BE2C (cell line): ENCODE data around the gene NMUR2.

ENCODE experiments used
- DNase-seq: peaks from one replicate; pipeline ENCODE4 v3.0.0-alpha.2; 2020
- H3K27me3 ChIP-seq: fragments of 250-450 bp; sonication (Bioruptor Pico); 2 replicates; pipeline ENCODE4 v1.5.1; 2020; ENCODE audit warnings: mild to moderate bottlenecking
- H3K36me3 ChIP-seq: fragments of 250-450 bp; sonication (Bioruptor Pico); 2 replicates; pipeline ENCODE4 v1.5.1; 2020; ENCODE audit warnings: mild to moderate bottlenecking
- H3K4me1 ChIP-seq: fragments of 250-450 bp; sonication (Bioruptor Pico); 2 replicates; pipeline ENCODE4 v1.5.1; 2020
- H3K4me3 ChIP-seq: 2 replicates; pipeline ENCODE4 v1.5.1; 2011; ENCODE audit warnings: low read depth, low read length
- H3K9me3 ChIP-seq: fragments of 250-450 bp; sonication (Bioruptor Pico); 2 replicates; pipeline ENCODE4 v1.5.1; 2020
- CTCF ChIP-seq: IDR thresholded peaks from 2 replicates; pipeline ENCODE4 v1.5.1; 2012; ENCODE audit warnings: mild to moderate bottlenecking, low read depth, low read length

NMUR2 gene

DNA sequence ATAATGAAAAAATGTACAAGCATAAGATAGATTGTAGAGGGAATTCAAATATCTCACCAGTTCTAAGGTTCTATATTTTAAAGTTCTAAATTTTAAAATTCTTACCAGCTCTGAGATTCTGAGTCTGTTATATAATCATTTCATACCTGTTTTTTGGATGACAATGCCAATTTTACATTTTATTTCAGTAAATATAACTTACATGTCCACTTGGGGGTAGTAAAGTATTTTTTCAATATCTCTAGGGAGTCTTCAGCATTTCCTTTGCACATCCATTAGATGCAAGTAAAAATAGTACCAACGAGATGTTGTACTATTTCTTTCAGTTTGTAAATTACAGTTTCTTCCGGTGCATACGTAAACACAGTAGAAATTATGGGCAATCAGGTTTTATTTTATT lies 25.7 kb downstream of the NMUR2 start:
- no peaks in the 10 kb centered on the region for H3K9me3 ChIP-seq
- no peak for TF ChIP-seq CTCF
- no peaks in the 10 kb centered on the region for H3K4me1 ChIP-seq
- no peaks in the 10 kb centered on the region for H3K27me3 ChIP-seq
- no peak for DNase-seq
- no peak overlapping the region for H3K4me3 ChIP-seq
- no peaks in the 10 kb centered on the region for H3K36me3 ChIP-seq

DNA sequence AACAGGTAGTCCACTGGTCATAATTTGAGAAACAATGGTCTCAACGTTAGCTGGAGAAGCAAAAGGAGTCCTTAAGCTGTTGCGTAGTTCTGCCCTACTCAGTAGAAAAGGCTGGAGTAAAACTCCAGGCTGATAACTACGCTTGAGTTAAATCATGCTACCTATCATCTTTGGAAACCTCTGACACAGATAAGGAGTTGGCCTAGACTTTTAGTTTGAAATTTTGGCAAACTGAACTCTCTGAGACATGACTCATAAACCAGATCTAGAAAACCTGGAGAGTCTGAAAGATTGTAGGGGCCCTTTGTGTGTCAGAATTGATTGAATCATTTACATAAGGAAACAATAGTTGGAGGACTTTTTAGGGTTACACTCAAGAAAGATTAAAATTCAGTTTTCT lies 26.3 kb downstream of the NMUR2 start:
- Histone ChIP-seq H3K4me3 (no peak overlapping the region), H3K4me1 (no peaks in the 10 kb centered on the region), H3K27me3 (no peaks in the 10 kb centered on the region), H3K9me3 (no peaks in the 10 kb centered on the region), H3K36me3 (no peaks in the 10 kb centered on the region)
- DNase-seq = no peak
- TF ChIP-seq CTCF = no peak

DNA sequence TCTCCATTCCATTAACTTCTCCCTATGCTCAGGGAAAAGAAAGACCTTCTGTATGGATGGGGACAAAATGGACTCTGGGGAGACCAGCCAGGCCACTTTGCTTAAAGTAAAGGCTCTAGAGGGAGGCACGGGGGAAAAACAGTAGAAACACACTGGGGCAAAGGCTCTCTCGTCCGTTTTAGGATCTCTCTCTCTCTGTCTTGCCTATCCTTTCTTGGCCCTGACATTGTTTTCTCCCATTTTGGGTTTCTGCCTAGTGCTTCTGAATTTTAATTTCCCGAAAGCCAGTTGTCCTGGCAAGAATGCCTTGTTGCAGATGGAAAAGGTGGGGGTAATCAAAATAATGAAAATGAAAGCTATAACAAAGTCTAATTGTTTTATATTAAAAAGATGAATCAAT lies 28.2 kb downstream of the NMUR2 start:
- TF ChIP-seq CTCF = no peak
- H3K4me1 ChIP-seq = no peaks in the 10 kb centered on the region
- H3K36me3 ChIP-seq = no peaks in the 10 kb centered on the region
- H3K9me3 ChIP-seq = no peaks in the 10 kb centered on the region
- H3K4me3 ChIP-seq = no peak overlapping the region
- no peak for DNase-seq
- no peaks in the 10 kb centered on the region for H3K27me3 ChIP-seq

- no peak for TF ChIP-seq CTCF
- H3K27me3 ChIP-seq = no peaks in the 10 kb centered on the region
- no peak overlapping the region for H3K4me3 ChIP-seq
- no peaks in the 10 kb centered on the region for H3K36me3 ChIP-seq
- H3K9me3 ChIP-seq = no peaks in the 10 kb centered on the region
- H3K4me1 ChIP-seq = no peaks in the 10 kb centered on the region
- DNase-seq = no peak
These were observed 30.3 kb downstream of the NMUR2 start for GRCh38 chr5:152374711-152375275.

GRCh38 chr5:152372875-152373274 lies 32.2 kb downstream of the NMUR2 start:
- DNase-seq = no peak
- no peak for TF ChIP-seq CTCF
- Histone ChIP-seq H3K9me3 (no peaks in the 10 kb centered on the region), H3K4me1 (no peaks in the 10 kb centered on the region), H3K4me3 (no peak overlapping the region), H3K27me3 (no peaks in the 10 kb centered on the region), H3K36me3 (no peaks in the 10 kb centered on the region)

GRCh38 chr5:152369298-152369697 lies 35.8 kb downstream of the NMUR2 start:
- no peak for TF ChIP-seq CTCF
- no peaks in the 10 kb centered on the region for H3K9me3 ChIP-seq
- no peaks in the 10 kb centered on the region for H3K4me1 ChIP-seq
- H3K4me3 ChIP-seq = no peak overlapping the region
- no peaks in the 10 kb centered on the region for H3K36me3 ChIP-seq
- no peak for DNase-seq
- no peaks in the 10 kb centered on the region for H3K27me3 ChIP-seq
